ENCODE data around the gene C9.
"Not testable (repeated sequence)": the region's sequence is repeated elsewhere in the genome, so short reads cannot be mapped to it uniquely, and the experiment has no call there.

Gene C9

GRCh38 chr5:39272869-39273231, 91.4 kb downstream of the C9 start:
- H3K27ac ChIP-seq (ENCODE audit: low read depth in 2 of 2, low read length in 2 of 2): not testable (repeated sequence)

GRCh38 chr5:39270225-39270848, 94.0 kb downstream of the C9 start:
- H3K9ac ChIP-seq (ENCODE audit: low read depth in 1 of 2, low read length in 2 of 2): no peak overlapping the region
- peaks cover 0 to 10% of the 10 kb centered on the region in 2 donors for H3K4me1 ChIP-seq (ENCODE audit: control insufficient read depth in 2 of 2, insufficient read depth in 2 of 2, low read length in 2 of 2)
- no peak overlapping the region for H3K27ac ChIP-seq (ENCODE audit: low read depth in 2 of 2, low read length in 2 of 2)
- no peak overlapping the region for H3K4me3 ChIP-seq (ENCODE audit: low read length in 2 of 2)
- no peaks in the 10 kb centered on the region for H3K27me3 ChIP-seq (ENCODE audit: control insufficient read depth in 2 of 2, insufficient read depth in 2 of 2, low read length in 2 of 2)
- H3K36me3 ChIP-seq (ENCODE audit: control insufficient read depth in 2 of 2, insufficient read depth in 2 of 2, low read length in 2 of 2): no peaks in the 10 kb centered on the region
- no peaks in the 10 kb centered on the region for H3K9me3 ChIP-seq (ENCODE audit: control insufficient read depth in 2 of 2, low read length in 2 of 2)

More at GRCh38 chr5:39272869-39273231, 91.4 kb downstream of the C9 start:
- not testable (repeated sequence) for H3K9me3 ChIP-seq (ENCODE audit: control insufficient read depth in 2 of 2, low read length in 2 of 2); H3K4me3 ChIP-seq (ENCODE audit: low read length in 2 of 2); H3K9ac ChIP-seq (ENCODE audit: low read depth in 1 of 2, low read length in 2 of 2); H3K36me3 ChIP-seq (ENCODE audit: control insufficient read depth in 2 of 2, insufficient read depth in 2 of 2, low read length in 2 of 2); H3K27me3 ChIP-seq (ENCODE audit: control insufficient read depth in 2 of 2, insufficient read depth in 2 of 2, low read length in 2 of 2); H3K4me1 ChIP-seq (ENCODE audit: control insufficient read depth in 2 of 2, insufficient read depth in 2 of 2, low read length in 2 of 2)

- H3K27ac ChIP-seq (ENCODE audit: low read depth in 2 of 2, low read length in 2 of 2): no peak overlapping the region
- no peaks in the 10 kb centered on the region for H3K27me3 ChIP-seq (ENCODE audit: control insufficient read depth in 2 of 2, insufficient read depth in 2 of 2, low read length in 2 of 2)
- H3K9ac ChIP-seq (ENCODE audit: low read depth in 1 of 2, low read length in 2 of 2): no peak overlapping the region
- no peak overlapping the region for H3K4me3 ChIP-seq (ENCODE audit: low read length in 2 of 2)
- H3K4me1 ChIP-seq (ENCODE audit: control insufficient read depth in 2 of 2, insufficient read depth in 2 of 2, low read length in 2 of 2): peaks cover 0 to 4% of the 10 kb centered on the region in 2 donors
- no peaks in the 10 kb centered on the region for H3K36me3 ChIP-seq (ENCODE audit: control insufficient read depth in 2 of 2, insufficient read depth in 2 of 2, low read length in 2 of 2)
- no peaks in the 10 kb centered on the region for H3K9me3 ChIP-seq (ENCODE audit: control insufficient read depth in 2 of 2, low read length in 2 of 2)
Observed at GRCh38 chr5:39267186-39267585, 97.1 kb downstream of the C9 start.

- Histone ChIP-seq H3K9ac (ENCODE audit: low read depth in 1 of 2, low read length in 2 of 2) (no peak overlapping the region), H3K36me3 (ENCODE audit: control insufficient read depth in 2 of 2, insufficient read depth in 2 of 2, low read length in 2 of 2) (no peaks in the 10 kb centered on the region), H3K27me3 (ENCODE audit: control insufficient read depth in 2 of 2, insufficient read depth in 2 of 2, low read length in 2 of 2) (no peaks in the 10 kb centered on the region), H3K27ac (ENCODE audit: low read depth in 2 of 2, low read length in 2 of 2) (no peak overlapping the region), H3K9me3 (ENCODE audit: control insufficient read depth in 2 of 2, low read length in 2 of 2) (no peaks in the 10 kb centered on the region), H3K4me1 (ENCODE audit: control insufficient read depth in 2 of 2, insufficient read depth in 2 of 2, low read length in 2 of 2) (peaks cover 0 to 4% of the 10 kb centered on the region in 2 donors), H3K4me3 (ENCODE audit: low read length in 2 of 2) (no peak overlapping the region)
Observed at GRCh38 chr5:39266442-39266841, 97.9 kb downstream of the C9 start.

GRCh38 chr5:39264528-39264927, 99.8 kb downstream of the C9 start:
- Histone ChIP-seq H3K4me1 (ENCODE audit: control insufficient read depth in 2 of 2, insufficient read depth in 2 of 2, low read length in 2 of 2) (peaks cover 0 to 4% of the 10 kb centered on the region in 2 donors), H3K27ac (ENCODE audit: low read depth in 2 of 2, low read length in 2 of 2) (no peak overlapping the region), H3K9me3 (ENCODE audit: control insufficient read depth in 2 of 2, low read length in 2 of 2) (no peaks in the 10 kb centered on the region), H3K4me3 (ENCODE audit: low read length in 2 of 2) (no peak overlapping the region), H3K9ac (ENCODE audit: low read depth in 1 of 2, low read length in 2 of 2) (no peak overlapping the region), H3K36me3 (ENCODE audit: control insufficient read depth in 2 of 2, insufficient read depth in 2 of 2, low read length in 2 of 2) (no peaks in the 10 kb centered on the region), H3K27me3 (ENCODE audit: control insufficient read depth in 2 of 2, insufficient read depth in 2 of 2, low read length in 2 of 2) (no peaks in the 10 kb centered on the region)

- Histone ChIP-seq H3K4me1 (ENCODE audit: control insufficient read depth in 2 of 2, insufficient read depth in 2 of 2, low read length in 2 of 2) (peaks cover 0 to 4% of the 10 kb centered on the region in 2 donors), H3K9ac (ENCODE audit: low read depth in 1 of 2, low read length in 2 of 2) (no peak overlapping the region), H3K27me3 (ENCODE audit: control insufficient read depth in 2 of 2, insufficient read depth in 2 of 2, low read length in 2 of 2) (no peaks in the 10 kb centered on the region), H3K36me3 (ENCODE audit: control insufficient read depth in 2 of 2, insufficient read depth in 2 of 2, low read length in 2 of 2) (no peaks in the 10 kb centered on the region), H3K9me3 (ENCODE audit: control insufficient read depth in 2 of 2, low read length in 2 of 2) (no peaks in the 10 kb centered on the region), H3K27ac (ENCODE audit: low read depth in 2 of 2, low read length in 2 of 2) (no peak overlapping the region), H3K4me3 (ENCODE audit: low read length in 2 of 2) (no peak overlapping the region)
Observed at GRCh38 chr5:39262981-39263380, 101.3 kb downstream of the C9 start.

- Histone ChIP-seq H3K27ac (ENCODE audit: low read depth in 2 of 2, low read length in 2 of 2) (no peak overlapping the region), H3K9ac (ENCODE audit: low read depth in 1 of 2, low read length in 2 of 2) (no peak overlapping the region), H3K4me1 (ENCODE audit: control insufficient read depth in 2 of 2, insufficient read depth in 2 of 2, low read length in 2 of 2) (peaks cover 3 to 5% of the 10 kb centered on the region in 2 donors), H3K36me3 (ENCODE audit: control insufficient read depth in 2 of 2, insufficient read depth in 2 of 2, low read length in 2 of 2) (no peaks in the 10 kb centered on the region), H3K27me3 (ENCODE audit: control insufficient read depth in 2 of 2, insufficient read depth in 2 of 2, low read length in 2 of 2) (no peaks in the 10 kb centered on the region), H3K4me3 (ENCODE audit: low read length in 2 of 2) (no peak overlapping the region), H3K9me3 (ENCODE audit: control insufficient read depth in 2 of 2, low read length in 2 of 2) (no peaks in the 10 kb centered on the region)
Observed at GRCh38 chr5:39260095-39260494, 104.2 kb downstream of the C9 start.

- Histone ChIP-seq H3K9ac (ENCODE audit: low read depth in 1 of 2, low read length in 2 of 2) (no peak overlapping the region), H3K4me3 (ENCODE audit: low read length in 2 of 2) (no peak overlapping the region), H3K36me3 (ENCODE audit: control insufficient read depth in 2 of 2, insufficient read depth in 2 of 2, low read length in 2 of 2) (no peaks in the 10 kb centered on the region), H3K9me3 (ENCODE audit: control insufficient read depth in 2 of 2, low read length in 2 of 2) (no peaks in the 10 kb centered on the region), H3K27me3 (ENCODE audit: control insufficient read depth in 2 of 2, insufficient read depth in 2 of 2, low read length in 2 of 2) (no peaks in the 10 kb centered on the region), H3K4me1 (ENCODE audit: control insufficient read depth in 2 of 2, insufficient read depth in 2 of 2, low read length in 2 of 2) (peaks cover 3 to 5% of the 10 kb centered on the region in 2 donors), H3K27ac (ENCODE audit: low read depth in 2 of 2, low read length in 2 of 2) (no peak overlapping the region)
Observed at GRCh38 chr5:39257554-39257953, 106.7 kb downstream of the C9 start.

GRCh38 chr5:39256477-39257235, 107.6 kb downstream of the C9 start:
- Histone ChIP-seq H3K9me3 (ENCODE audit: control insufficient read depth in 2 of 2, low read length in 2 of 2) (no peaks in the 10 kb centered on the region), H3K4me1 (ENCODE audit: control insufficient read depth in 2 of 2, insufficient read depth in 2 of 2, low read length in 2 of 2) (peaks cover 3 to 5% of the 10 kb centered on the region in 2 donors), H3K27me3 (ENCODE audit: control insufficient read depth in 2 of 2, insufficient read depth in 2 of 2, low read length in 2 of 2) (no peaks in the 10 kb centered on the region), H3K9ac (ENCODE audit: low read depth in 1 of 2, low read length in 2 of 2) (no peak overlapping the region), H3K36me3 (ENCODE audit: control insufficient read depth in 2 of 2, insufficient read depth in 2 of 2, low read length in 2 of 2) (no peaks in the 10 kb centered on the region), H3K27ac (ENCODE audit: low read depth in 2 of 2, low read length in 2 of 2) (no peak overlapping the region), H3K4me3 (ENCODE audit: low read length in 2 of 2) (peak overlapping the region; percentile 3 to 24)

- H3K9ac ChIP-seq (ENCODE audit: low read depth in 1 of 2, low read length in 2 of 2): no peak overlapping the region
- H3K4me1 ChIP-seq (ENCODE audit: control insufficient read depth in 2 of 2, insufficient read depth in 2 of 2, low read length in 2 of 2): peaks cover 3 to 5% of the 10 kb centered on the region in 2 donors
- no peaks in the 10 kb centered on the region for H3K9me3 ChIP-seq (ENCODE audit: control insufficient read depth in 2 of 2, low read length in 2 of 2)
- no peak overlapping the region for H3K27ac ChIP-seq (ENCODE audit: low read depth in 2 of 2, low read length in 2 of 2)
- no peaks in the 10 kb centered on the region for H3K27me3 ChIP-seq (ENCODE audit: control insufficient read depth in 2 of 2, insufficient read depth in 2 of 2, low read length in 2 of 2)
- H3K36me3 ChIP-seq (ENCODE audit: control insufficient read depth in 2 of 2, insufficient read depth in 2 of 2, low read length in 2 of 2): no peaks in the 10 kb centered on the region
- no peak overlapping the region for H3K4me3 ChIP-seq (ENCODE audit: low read length in 2 of 2)
Observed at GRCh38 chr5:39255406-39255805, 108.9 kb downstream of the C9 start.

All from mucosa of rectum (tissue), 2 donors.